8988T (cell line): ENCODE results near the gene PAEP.

Experiments
- DNase-seq: peaks from one replicate; pipeline ENCODE4 v3.0.0; 2011

Gene PAEP

DNA sequence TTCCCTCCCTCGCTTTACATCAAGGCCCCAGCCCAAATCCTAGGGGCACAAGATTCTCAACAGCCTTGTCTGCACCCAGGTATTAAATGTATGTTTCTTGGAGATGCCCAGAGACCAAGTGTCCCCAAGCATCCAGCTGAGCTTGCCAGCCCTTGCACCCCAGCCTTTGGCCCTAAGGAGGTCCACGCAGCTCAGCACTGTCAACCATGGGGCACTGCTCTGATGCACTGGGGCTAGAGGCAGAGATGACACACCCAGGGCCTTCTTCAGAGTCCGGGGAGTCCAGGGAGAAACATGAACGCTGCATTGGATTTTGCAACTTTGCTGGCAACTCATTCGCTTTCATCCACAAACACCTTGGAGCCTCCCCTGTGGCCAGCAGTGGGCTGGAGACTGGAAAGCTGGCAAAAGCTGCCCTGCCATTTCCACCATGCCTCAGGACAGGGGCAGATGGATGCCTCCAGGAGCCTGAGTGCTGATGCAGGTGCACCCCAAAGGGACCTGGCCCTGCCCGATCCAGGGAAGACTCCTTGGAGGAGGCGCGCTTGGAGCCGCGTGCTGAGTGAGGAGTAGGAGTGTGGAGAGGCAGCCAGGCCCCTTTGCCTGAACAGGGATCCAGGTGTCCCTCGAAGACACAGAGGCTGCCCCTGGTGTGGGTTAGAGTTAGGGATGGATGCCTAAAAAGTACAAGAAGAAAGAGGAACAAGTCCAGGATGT, 19.3 kb downstream of the PAEP start:
- DNase-seq: no peak

DNA sequence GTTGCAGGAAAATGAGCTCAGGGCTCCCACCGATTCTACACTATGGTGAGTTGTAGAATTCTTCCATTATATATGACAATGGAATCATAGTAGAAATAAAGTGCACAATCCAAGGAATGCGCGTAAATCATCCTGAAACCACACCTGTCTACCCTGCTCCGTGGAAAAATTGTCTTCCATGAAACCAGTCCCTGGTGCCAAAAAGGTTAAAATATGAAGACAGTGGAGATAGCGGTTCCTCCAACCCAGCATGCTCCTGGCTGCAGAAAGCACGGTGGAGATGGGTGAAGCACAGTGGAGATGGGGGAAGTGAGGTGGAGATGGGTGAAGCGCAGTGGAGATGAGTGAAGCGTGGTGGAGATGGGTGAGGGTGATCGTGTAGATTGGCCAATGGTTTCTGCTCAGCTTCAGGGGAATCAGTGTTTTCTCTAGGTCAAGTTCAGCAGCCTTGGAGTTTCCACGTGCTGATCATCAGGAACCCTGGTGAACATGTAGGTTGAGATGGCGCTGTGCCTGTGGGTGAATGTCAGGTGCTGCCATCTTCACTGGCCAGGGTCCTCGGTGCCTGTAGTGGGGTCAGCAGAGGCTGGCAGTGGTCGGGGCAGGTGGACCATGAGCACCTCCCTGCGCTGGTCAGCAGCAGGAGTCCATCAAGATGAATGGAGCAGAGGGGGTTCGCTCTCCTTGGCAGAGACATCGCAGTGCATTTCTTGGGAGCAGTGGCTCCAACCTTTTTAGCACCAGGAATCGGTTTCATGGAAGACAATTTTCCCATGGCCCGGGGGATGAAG, 20.3 kb downstream of the PAEP start:
- no peak for DNase-seq

DNA sequence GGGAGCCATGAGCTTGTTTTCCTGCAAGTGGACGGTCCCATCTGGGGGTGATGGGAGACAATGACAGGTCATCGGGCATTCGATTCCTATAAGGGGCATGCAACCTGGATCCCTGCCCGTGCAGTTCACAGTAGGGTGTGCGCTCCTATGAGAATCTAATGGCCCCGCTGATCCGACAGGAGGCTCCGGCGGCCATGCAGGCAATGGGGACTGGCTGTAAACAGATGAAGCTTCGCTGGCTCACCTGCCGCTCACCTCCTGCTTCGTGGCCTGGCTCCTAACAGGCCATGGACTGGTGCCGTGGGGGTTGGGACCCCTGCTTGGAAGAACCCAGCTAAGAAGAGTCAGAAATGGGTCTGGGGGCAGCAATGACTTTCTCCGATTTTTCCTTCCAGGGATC, 21.0 kb downstream of the PAEP start:
- DNase-seq: no peak

DNA sequence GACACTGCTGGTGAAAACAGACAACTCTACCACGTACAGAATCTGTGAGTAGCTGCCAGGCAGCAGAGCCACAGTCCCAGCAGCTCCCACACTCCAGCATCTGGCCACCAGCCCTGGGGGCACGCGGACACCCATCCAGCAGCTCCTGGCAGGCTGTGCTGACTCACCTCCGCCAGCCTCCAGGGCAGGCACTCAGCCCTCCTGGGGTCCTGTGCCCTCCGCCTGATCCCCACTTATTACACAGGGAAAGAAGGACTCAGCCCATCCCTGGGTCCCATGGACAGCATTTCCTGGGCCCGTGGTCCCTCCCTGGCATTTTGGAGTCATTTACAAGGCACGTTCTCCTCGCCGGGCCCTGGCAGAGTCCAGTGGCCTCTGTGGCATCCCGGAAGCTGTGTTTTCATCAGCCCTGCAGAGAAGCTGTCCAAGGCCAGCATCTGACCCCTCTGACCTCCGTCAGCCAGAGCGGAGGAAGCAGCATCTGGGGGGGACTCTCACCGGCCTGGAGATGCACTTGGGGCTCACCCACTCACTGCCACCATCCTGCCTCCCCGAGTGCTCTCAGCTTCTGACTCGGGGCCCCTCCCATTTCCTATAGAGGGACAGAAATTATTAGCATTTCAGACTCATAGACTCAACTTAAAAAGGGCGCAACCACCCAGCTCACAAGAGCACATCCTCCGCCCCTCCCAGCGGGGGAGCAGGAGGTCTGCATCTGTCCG, 21.6 kb downstream of the PAEP start:
- no peak for DNase-seq

DNA sequence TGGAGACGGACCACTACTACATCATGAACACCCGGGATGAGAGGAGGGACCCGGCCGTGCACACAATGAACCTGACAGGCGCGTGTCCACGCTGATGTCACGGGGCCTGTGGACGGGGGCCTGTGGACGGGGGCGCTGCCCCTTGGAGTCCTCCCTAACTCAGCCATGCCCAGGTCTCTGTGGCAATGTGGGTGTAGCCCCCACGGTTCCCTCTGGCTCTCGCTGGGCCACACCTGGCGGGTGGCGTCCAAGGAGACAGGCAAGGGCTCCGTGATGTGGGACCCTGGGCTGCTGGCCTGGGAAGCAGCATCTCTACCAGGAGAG, 22.1 kb downstream of the PAEP start:
- DNase-seq: no peak

DNA sequence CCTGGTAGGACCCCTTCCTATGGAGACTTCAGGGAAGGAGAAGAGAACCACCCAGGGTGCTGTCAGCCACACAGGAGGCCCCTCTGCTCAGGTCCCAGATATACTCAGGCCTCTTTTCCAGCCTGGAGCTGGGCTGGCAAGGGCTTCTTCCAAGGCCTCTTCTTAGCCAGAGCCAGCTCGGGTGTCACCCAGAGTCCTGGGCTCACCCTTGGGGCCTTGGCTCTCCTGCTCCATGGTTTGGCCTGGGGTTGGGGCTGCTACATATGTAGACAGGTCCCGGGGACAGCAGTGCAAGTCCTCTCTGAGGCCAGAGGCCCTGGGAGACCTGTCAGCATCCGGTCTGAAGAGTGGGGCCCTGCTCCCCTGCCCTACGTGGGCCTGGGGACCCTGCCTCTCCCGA, 22.8 kb downstream of the PAEP start:
- DNase-seq: no peak

DNA sequence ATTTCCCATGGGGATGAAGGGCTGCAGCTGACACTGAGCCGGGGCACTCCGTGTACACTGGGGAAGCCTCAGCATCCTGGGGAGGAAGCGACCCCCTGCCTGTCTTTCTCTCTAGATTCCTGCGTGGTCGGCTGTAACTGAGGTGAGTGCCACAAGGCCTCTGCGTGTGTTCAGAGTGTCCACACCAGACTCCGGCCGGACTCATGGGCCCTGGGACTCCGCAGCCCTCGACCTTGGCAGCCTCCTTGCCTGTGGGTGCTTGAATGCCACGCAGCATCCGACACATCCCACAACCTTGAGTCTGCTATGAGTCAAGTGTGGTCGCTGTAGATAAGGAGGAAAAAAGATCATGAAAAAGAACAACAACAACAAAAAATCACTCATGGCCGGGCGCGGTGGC, 23.4 kb downstream of the PAEP start:
- no peak for DNase-seq

DNA sequence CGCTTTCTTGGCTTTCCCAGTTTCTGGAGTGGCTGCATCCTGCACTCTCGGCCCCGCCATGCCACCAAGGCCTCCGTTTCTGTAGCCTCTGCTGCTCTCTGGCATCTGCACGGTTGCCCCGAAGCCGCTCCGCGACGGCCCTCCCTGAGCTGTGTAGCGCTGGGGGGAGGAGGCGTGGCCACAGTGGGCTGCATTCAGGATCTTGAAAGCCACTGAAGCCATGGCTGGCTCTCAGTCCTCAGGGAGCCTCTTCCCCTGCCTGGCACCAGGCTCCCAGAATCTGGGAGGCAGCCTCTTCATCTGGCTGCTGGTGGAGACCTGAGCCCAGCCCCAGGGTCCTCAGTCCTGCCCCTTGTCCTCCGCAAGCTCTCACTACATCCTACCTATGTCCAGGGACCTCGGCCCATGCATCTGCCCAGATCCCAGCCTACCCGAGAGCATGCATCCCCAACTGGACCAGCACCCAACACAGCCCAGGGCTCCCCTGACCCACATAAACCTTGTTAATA, 25.1 kb downstream of the PAEP start:
- no peak for DNase-seq

DNA sequence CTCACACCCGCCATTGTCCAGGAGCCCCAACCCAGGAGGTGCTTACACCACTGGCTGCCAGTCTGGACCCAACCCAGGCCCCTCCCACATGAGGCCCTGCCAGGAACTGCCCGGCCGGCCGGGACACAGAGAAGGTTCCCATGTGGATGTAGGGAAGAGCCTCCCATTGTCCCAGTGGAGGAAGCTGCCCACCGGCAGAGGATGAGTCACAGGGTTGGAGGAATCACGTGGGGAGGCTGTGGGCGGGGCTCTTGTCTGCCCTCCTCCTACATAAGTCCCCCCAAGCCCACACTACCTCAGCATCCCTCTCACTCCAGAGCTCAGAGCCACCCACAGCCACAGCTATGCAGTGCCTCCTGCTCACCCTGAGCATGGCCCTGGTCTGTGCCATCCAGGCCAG, 26.1 kb downstream of the PAEP start:
- DNase-seq: no peak

DNA sequence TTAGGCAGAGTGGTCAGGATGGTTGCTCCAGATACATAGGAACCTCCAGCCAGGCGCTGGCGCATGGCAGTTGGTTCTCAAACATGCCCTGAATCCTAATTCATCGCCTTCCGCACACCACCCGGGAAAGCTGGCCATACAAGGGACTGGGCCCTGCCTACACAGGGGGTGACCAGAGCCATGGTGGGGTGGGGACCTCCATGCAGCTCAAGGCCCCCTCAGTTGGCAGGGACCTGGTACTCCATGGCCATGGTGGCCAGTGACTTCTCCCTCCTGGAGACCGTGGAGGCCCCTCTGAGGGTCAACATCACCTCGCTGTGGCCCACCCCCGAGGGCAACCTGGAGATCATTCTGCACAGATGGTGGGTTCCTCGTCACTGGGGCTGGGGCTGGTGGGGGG, 26.8 kb downstream of the PAEP start:
- no peak for DNase-seq

DNA sequence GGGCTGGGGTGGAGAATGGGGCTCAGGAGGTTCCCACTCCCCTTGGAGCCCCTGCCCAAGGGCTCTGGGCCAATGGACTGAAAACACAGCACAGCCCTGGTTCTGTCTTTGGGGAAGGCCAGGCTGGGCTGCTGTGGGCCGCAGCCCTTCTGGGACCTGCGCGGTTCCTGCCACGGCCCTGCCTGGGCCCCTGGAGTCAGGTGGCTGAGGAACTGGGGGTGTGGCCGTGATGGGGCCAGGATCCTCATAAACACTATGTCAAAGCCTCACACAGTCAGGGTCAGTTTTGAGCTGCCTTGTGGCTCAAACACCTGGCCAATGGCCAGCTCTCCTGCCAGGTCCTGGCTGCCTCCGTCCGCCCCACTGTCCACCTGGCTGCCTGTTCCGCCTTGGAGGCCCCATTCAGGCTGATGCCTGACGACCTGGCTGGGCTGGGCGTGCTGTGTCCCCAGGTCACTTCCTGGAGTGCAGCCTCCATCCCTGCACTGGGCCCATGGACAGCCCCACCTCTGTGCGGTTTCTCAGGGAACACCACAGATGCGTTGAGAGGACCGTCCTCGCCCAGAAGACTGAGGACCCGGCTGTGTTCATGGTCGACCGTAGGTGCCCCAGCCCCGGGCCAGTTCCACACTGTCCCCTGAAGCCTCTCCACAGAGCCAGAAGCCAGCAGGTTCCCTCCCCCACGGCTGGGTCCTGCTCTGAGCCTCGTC, 27.5 kb downstream of the PAEP start:
- DNase-seq: no peak

DNA sequence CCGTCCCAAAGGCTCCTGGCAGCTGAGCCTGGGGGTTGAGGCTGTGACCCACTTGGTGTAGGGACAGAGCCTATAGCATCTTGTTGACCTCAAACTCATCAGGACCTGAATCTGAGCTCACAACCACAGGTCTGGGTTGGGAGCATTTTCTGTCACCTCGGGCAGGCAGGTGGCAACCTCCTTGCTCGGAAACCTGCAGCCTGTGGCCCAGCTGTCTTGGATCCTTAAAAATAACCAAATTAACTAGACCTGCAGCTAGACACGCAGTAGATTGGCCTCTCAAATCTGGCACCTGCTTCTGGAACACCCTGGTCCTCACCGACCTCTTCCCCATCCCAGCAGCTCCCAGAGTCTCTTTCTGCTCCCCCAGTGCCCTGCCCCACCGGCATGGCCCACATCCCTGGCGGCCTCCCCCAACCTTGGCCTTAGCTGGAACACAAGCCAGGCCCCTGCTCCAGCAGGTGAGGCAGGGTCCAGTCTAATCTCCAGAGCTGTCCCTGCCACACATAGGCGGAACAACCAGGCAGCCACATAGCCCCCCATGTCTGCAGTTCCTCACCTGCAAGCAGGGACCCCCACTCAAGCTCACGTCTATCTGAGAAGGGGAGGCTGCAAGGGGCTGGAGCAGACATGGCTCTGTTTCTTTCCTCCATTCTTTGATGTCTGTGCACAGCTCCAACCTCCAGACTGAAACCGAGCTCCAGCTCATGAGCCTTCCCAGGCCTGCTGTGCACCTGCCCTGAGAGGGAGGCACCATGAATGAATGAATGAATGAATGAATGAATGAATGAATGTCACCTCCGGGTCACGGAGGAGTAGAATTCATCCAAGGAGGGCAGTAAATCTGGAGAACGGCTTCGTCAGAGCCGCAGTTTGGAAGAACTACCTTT, 28.3 kb downstream of the PAEP start:
- no peak for DNase-seq

DNA sequence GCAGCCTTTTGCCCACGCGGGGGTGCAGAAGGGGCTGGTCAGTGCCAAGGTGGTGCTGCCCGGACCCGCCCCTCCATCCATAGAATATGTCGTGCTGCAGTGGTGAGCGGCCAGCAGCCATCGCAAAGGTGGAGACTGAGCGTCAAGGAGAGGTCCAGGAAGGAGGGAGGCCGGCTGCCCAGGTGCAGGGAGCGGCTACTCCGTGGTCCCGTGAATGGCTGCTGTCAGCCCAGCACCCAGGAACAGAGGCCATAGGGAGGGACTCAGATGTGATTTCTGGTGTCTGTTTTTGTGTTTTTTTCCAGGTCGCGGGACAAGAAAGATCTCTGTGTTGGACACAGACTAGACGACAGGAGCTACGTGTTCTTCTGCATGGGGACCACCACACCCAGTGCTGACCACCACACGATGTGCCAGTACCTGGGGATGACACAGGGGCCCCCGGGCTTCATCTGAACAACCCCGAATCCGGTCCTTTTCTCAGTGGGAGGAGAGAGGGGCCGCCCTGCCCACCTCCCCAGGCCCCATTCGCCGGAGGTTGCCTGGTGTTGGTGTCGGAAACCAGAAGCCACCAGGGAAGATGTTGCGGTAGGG, 29.0 kb downstream of the PAEP start:
- DNase-seq: no peak

DNA sequence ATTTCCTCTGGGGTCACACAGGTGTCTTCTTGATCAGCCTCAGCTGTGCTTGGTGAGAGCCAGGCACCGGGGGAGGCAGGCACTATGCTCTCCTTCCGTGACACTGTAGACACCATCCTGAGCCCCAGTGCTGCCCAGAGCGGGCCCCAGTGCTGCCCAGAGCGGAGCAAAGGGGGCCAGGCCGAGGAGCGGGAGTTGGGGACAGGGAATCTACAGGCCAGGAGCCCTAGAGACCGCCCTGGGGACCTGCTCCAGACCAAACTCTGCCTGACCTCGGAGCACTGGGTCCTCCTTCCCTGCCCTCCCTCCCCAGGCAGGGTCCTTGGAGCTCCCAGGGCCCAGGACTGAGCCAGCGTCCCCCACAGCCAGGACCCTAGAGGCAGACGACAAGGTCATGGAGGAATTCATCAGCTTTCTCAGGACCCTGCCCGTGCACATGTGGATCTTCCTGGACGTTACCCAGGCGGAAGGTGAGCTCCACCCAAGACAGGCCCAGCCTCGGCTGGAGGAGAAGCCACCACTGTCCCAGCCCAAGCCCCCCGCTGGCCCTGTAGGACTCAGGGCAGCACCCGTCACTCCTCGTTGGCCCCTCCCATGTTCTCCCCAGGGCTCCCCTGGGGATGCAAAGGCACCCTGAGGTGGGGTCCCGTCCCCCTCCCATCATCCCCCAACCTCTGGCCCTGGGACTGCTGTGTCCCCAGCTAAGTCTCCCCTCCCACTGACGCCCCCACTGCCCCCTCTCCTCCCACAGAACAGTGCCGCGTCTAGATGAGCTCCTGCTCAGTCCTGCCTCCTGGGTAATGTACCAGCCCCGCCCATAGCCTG, 30.2 kb downstream of the PAEP start:
- DNase-seq: no peak

DNA sequence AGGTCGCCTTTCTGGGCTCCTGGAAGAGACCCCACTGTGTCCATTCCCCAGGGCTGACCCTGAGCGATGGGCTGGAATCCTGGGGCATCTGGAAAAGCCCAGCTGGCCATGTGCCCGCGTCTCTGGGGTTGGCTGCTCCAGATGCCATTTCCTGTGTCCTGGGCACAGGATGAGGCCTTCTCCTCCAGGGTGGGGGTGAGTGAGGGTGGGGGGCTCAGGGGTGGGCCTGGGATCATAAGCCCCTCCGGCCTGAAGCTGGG, 30.7 kb downstream of the PAEP start:
- DNase-seq: no peak

DNA sequence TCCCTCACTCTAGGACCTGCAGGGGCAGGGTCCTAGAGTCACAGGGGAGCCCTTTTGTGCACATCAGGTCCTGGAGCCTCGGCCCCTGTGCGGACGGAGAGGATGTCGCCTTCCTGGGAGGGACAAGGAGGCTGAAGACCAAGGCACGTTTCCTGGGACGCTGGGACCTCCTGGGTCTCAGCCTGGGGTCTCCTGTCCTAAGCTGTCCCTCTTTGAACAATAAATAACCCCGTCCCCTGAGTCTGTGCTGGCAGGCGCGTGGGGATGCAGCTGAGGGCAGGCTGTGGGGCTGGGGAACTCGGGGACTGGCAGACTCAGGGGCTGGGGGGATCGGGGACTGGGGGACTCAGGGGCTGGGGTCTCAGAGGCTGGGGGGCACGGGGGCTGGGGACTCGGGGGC, 31.1 kb downstream of the PAEP start:
- no peak for DNase-seq

DNA sequence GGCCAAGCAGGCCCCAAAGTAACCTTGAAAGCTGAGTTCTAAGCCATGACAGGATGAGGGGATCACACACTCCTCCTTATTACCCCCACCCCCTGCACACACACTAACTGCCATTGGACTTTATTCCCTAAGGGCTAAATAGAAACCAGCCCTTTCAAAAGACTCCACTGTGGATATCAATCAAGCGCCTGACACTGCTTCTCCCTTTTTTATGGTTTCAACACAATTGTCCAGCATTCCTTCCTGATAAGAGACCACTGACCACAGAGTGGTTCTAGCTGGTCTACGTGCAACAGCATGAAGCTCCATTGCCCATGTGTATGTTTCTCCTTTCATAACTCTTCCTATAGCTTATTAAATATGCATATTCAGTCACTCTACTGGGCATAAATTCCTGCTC, 34.7 kb downstream of the PAEP start:
- DNase-seq: no peak

DNA sequence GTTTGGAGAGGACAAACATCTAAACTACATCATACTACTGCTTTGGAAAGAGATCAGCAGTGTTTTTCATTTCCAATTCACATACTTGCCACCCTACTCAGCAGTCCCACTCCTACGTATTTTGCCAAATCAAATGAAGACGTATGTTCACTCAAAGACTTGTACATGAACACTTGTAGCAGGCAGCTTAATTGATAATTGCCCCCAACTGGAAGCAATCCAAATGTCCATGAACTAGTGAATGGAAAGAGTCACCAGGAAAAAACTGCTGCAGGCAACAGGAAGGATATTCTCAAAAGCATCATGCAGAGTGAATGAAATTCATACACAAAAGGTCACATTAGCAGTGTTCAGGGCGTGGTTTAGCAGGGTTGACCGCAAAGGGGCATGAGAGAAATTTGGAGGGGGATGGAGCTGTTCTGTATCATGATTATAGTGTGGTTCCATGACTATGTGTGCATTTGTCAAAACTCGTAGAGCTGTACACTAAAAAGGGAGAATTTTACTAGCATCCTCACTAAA, 38.8 kb downstream of the PAEP start:
- DNase-seq: no peak

DNA sequence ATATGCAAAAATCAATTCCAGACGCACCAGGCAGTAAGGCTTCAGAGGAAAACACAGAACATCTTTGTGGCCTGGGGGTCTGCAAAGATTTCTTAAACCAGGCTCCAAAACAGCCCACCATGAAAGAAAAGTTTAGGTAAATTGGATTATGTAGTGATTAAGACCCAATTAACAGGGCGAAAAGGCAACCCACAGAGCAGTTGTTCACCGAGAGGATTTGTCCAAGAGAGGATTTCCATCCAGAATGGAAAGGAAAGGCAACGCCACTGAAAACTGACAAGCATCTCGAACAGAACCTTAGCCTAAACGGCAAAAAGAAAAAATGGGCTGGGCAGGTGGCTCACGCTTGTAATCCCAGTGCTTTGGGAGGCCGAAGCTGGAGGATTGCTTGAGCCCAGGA, 40.4 kb downstream of the PAEP start:
- no peak for DNase-seq

DNA sequence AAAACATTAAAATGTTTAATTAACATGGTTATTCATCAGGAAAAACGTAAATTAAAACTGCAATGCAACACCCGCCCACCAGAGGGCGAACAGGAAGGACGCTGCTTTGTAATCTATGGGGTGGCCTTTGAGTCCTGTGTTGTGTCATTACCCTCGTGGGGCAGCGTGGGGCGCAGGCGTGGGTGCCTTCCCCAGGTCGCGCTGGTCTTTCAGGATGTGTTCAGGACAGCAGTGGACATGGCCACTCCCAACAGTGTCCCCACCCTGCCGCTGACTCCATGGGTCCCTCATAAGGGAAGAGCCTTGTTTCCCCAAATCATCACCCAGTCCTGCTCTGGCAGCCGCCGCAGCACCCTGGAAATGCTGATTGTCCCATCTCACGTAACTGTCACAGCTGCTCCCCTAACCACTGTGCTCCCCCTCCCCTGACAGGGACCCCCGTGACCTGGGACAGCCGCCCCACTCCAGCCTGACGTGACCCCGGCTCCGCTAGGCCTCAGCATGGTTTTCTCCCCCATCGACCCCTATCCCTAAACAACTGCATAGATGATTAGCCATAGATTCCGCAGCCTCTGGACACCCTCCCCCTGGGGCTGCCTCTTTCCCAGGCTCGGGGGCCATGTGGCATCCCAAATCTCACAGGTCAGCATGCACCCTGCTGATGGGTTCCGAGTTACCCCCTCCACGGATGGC, 41.4 kb downstream of the PAEP start:
- DNase-seq: no peak
